CD4-positive, alpha-beta memory T cell (primary cell): ENCODE measurements around the gene PIP5KL1. TPM values are rescaled to one million over a fixed set of nuclear protein-coding genes. Genes with fewer than 3 reads are reported as not detected.
"Not testable (repeated sequence)": the region's sequence is repeated elsewhere in the genome, so short reads cannot be mapped to it uniquely, and the experiment has no call there.

ENCODE experiments used
- CTCF ChIA-PET: fragments of 350-600 bp; sonication (Branson Sonifier 250); formaldehyde crosslinking; loops from one replicate; lab custom pipeline; 2021; ENCODE audit warnings: inconsistent platforms; ENCODE audit not compliant: partially characterized antibody; lab: Charles Lee
- POLR2A ChIA-PET: fragments of 350-600 bp; sonication (Branson Sonifier 250); formaldehyde crosslinking; loops from one replicate; lab custom pipeline; 2021; ENCODE audit not compliant: partially characterized antibody; lab: Charles Lee
- DNase-seq, 5 donors: peaks; one replicate each; pipeline versions ENCODE4 v3.0.0 to v3.0.0-alpha.2; 2020 to 2022; ENCODE audit warnings: mixed read lengths in 1 of 5
- H3K27ac ChIP-seq: one replicate; pipeline ENCODE4 v1.7.0; 2013; ENCODE audit warnings: low read depth, low read length
- H3K27me3 ChIP-seq: 2 replicates; pipeline ENCODE4 v1.7.0; 2013; ENCODE audit warnings: mild to moderate bottlenecking, low read length, moderate library complexity; ENCODE audit not compliant: insufficient read depth
- H3K36me3 ChIP-seq: 2 replicates; pipeline ENCODE4 v1.7.0; 2013; ENCODE audit warnings: mild to moderate bottlenecking, low read length, moderate library complexity; ENCODE audit not compliant: insufficient read depth
- H3K4me1 ChIP-seq: 2 replicates; pipeline ENCODE4 v1.7.0; 2013; ENCODE audit warnings: mild to moderate bottlenecking, low read length, moderate library complexity; ENCODE audit not compliant: insufficient read depth
- H3K4me3 ChIP-seq, 2 donors: one replicate each; pipeline ENCODE4 v1.7.0; 2013; ENCODE audit warnings: low read length in 2 of 2, mild to moderate bottlenecking in 1 of 2
- H3K9me3 ChIP-seq, 2 donors: one replicate each; pipeline ENCODE4 v1.7.0; 2013; ENCODE audit warnings: low read length in 2 of 2, control low read depth in 1 of 2; ENCODE audit not compliant: control insufficient read depth in 1 of 2
- H3K27ac Mint-ChIP-seq, 7 donors: one replicate each; pipeline ENCODE4 v1.8.0; 2020 to 2021; ENCODE audit warnings: mixed read lengths in 7 of 7, mild to moderate bottlenecking in 6 of 7, inconsistent platforms in 3 of 7, moderate library complexity in 3 of 7
- H3K27me3 Mint-ChIP-seq, 2 donors: one replicate each; pipeline ENCODE4 v1.8.0; 2020 to 2021; ENCODE audit warnings: mixed read lengths in 2 of 2
- H3K36me3 Mint-ChIP-seq, 2 donors: one replicate each; pipeline ENCODE4 v1.8.0; 2020 to 2021; ENCODE audit warnings: mixed read lengths in 2 of 2, inconsistent platforms in 1 of 2, mild to moderate bottlenecking in 1 of 2
- H3K4me1 Mint-ChIP-seq, 4 donors: one replicate each; pipeline ENCODE4 v1.8.0; 2020 to 2021; ENCODE audit warnings: mixed read lengths in 4 of 4, mild to moderate bottlenecking in 1 of 4
- H3K4me3 Mint-ChIP-seq, 8 donors: one replicate each; pipeline ENCODE4 v1.8.0; 2020 to 2021; ENCODE audit warnings: mixed read lengths in 8 of 8, mild to moderate bottlenecking in 7 of 8, moderate library complexity in 6 of 8, inconsistent platforms in 3 of 8
- H3K9me3 Mint-ChIP-seq, 8 donors: one replicate each; pipeline ENCODE4 v1.8.0; 2020 to 2021; ENCODE audit warnings: mixed read lengths in 8 of 8, mild to moderate bottlenecking in 5 of 8, inconsistent platforms in 3 of 8, moderate library complexity in 1 of 8
- intact Hi-C: fragments of 100-400 bp; cut with micrococcal nuclease; formaldehyde crosslinking; loops from one replicate; pipeline ENCODE4 v1.15.1; 2023
- polyA plus RNA-seq, 2 donors: library from polyadenylated mRNA; unstranded; fragments of 300-500 nt; fragmentation: Illumina TruSeq; gene quantifications; one replicate each; pipeline ENCODE4 v1.2.3, GENCODE V29; 2021
- total RNA-seq, 2 experiments: library from RNA; stranded (reverse); gene quantifications; one replicate each; pipeline ENCODE4 v1.2.3, GENCODE V29; 2021

The PIP5KL1 gene
- total and polyA plus RNA-seq, 4 experiments from 2014 or later, result 0.26 to 1.8 (median 0.76) TPM

DNA sequence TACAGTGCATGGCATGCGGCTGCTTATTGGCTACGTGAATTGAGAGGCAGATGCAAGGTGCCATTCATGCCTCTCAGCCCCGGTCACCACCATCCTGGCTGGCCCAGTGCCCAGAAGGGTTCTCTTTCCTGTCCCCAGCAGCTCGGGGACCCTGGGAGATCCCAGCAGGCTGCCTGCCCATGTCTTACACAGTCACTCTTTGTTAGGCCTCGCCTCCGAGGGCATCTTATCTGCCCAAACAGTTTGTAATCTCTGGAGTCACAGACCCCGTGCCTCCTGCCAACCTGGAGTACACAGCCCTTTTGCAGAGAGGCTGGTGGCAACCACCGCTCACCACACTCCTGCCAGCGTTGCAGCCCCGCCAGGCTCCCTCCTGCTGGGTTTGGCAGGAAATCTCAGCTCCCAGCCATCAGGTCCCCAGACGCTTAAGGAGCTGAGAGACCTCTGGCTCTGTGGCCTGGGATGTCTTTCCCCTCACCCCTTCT, 46.1 kb downstream of the PIP5KL1 start:
- H3K4me1 Mint-ChIP-seq, result peaks cover 0 to 13% (median 9%) of the 10 kb centered on the region in 4 donors
- intact Hi-C loops, result no loop called here

DNA sequence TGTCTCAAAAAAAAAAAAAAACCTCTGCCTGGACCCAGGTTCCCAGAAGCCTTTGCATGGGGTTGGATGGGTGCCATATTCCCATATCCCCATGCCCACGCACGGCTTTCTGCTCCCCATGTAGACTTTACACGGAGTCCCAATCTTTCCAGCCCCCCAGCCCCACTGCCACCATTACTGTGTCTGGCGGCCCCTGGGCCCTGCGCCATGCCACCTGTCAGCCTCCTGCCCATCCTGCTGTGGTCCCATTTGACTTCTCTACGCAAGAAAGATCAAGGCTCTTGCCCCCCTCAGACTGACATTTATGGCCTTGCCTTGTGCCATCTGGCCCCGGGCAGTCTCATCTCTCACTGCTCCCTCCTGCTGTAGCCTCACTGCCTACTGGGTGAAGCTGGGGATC, 46.6 kb downstream of the PIP5KL1 start:
- H3K27me3 Mint-ChIP-seq, result no peaks in the 10 kb centered on the region
- peaks cover 0 to 16% (median 9%) of the 10 kb centered on the region in 4 donors for H3K4me1 Mint-ChIP-seq
- POLR2A ChIA-PET, result no interaction called here
- Histone ChIP-seq H3K36me3 (peaks cover 28% of the 10 kb centered on the region), H3K9me3 (no peaks in the 10 kb centered on the region), H3K4me3 (no peak overlapping the region), H3K27me3 (no peaks in the 10 kb centered on the region), H3K4me1 (no peaks in the 10 kb centered on the region), H3K27ac (no peak overlapping the region)
- intact Hi-C loops, result loop anchor here (2.0 kb wide), 1 partner anchor 21 kb away; no protein-coding TSS in a partner anchor
- peaks cover 17 to 48% of the 10 kb centered on the region in 2 donors for H3K36me3 Mint-ChIP-seq
- no peak for DNase-seq
- CTCF ChIA-PET, result interaction anchor here (3.1 kb wide), 1 partner anchor 38 kb away, joined by 12 read pairs; no protein-coding TSS in a partner anchor
- peak overlapping the region in 5 of 7 donors; percentile 19 to 72 (median 52) for H3K27ac Mint-ChIP-seq
- H3K4me3 Mint-ChIP-seq, result no peak overlapping the region
- no peaks in the 10 kb centered on the region for H3K9me3 Mint-ChIP-seq

More for the DNA sequence above, 46.1 kb downstream of the PIP5KL1 start:
- Histone ChIP-seq H3K36me3 (peaks cover 28% of the 10 kb centered on the region), H3K4me3 (no peak overlapping the region), H3K4me1 (no peaks in the 10 kb centered on the region), H3K9me3 (no peaks in the 10 kb centered on the region), H3K27ac (no peak overlapping the region), H3K27me3 (no peaks in the 10 kb centered on the region)
- H3K36me3 Mint-ChIP-seq, result peaks cover 17 to 48% of the 10 kb centered on the region in 2 donors
- H3K27me3 Mint-ChIP-seq, result no peaks in the 10 kb centered on the region
- DNase-seq, result no peak
- H3K4me3 Mint-ChIP-seq, result no peak overlapping the region
- ChIA-PET POLR2A (no interaction called here), CTCF (interaction anchor here (1.3 kb wide), 1 partner anchor 150 kb away, joined by 3 read pairs; the partner anchor contains the start of gene TOR2A)
- H3K27ac Mint-ChIP-seq, result peak overlapping the region in 4 of 7 donors; percentile 19 to 72 (median 51)
- H3K9me3 Mint-ChIP-seq, result no peaks in the 10 kb centered on the region

DNA sequence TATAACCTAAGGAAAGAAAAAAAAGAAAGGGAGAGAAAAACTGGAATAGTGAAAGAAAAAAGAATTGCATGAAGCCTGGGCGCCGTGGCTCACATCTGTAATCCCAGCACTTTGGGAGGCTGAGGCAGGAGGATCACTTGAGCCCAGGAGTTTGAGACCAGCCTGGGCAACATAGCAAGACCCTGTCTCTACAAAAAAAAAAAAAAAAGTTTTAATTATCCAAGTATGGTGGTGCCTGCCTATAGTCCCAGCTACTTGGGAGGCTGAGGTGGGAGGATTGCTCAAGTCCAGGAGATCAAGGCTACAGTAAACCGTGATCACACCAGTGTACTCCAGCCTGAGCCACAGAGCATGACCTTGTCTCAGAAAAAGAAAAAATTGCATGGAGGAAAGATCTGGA, 48.9 kb downstream of the PIP5KL1 start:
- intact Hi-C loops, result loop anchor here (2.0 kb wide), 1 partner anchor 23 kb away; no protein-coding TSS in a partner anchor
- H3K27ac Mint-ChIP-seq, result peak overlapping the region in 2 of 7 donors; percentile 15 to 70
- peaks cover 14% of the 10 kb centered on the region for H3K36me3 ChIP-seq
- not testable (repeated sequence) for H3K27me3 ChIP-seq, H3K27ac ChIP-seq, H3K4me3 ChIP-seq, H3K27me3 Mint-ChIP-seq, H3K4me3 Mint-ChIP-seq, H3K9me3 Mint-ChIP-seq, H3K9me3 ChIP-seq, DNase-seq
- H3K4me1 ChIP-seq, result peaks cover 11% of the 10 kb centered on the region
- peaks cover 12 to 34% of the 10 kb centered on the region in 2 donors for H3K36me3 Mint-ChIP-seq
- ChIA-PET CTCF (interaction anchor here (1.5 to 3.1 kb wide), 3 partner anchors 12 to 41 kb away, joined by 6 to 16 read pairs (median 12); no protein-coding TSS in a partner anchor), POLR2A (interaction anchor here (1.0 kb wide), 2 partner anchors 17 to 18 kb away, joined by 3 to 4 read pairs; partner anchors contain the start of gene ST6GALNAC6)
- H3K4me1 Mint-ChIP-seq, result peaks cover 3 to 29% (median 14%) of the 10 kb centered on the region in 4 donors

DNA sequence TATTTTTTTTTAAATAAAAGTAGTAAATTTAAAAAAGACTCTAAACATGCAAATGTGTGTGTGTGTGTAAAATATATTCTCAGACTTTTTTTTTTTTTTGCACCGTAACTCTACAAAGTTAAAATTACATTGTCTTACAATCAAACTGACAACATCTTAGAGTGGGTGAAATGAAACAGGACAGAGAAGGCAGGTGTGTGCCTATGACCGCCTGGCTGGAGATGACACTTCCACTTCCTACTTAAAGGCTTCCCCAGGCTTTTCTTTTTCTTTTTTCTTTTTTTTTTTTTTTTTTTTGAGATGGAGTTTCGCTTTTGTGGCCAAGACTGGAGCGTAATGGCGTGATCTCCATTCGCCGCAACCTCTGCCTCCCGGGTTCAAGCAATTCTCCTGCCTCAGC, 50.4 kb downstream of the PIP5KL1 start:
- H3K27me3 Mint-ChIP-seq, result no peaks in the 10 kb centered on the region
- intact Hi-C loops, result no loop called here
- peaks cover 7 to 22% of the 10 kb centered on the region in 2 donors for H3K36me3 Mint-ChIP-seq
- no peak overlapping the region for H3K27ac Mint-ChIP-seq
- H3K4me3 Mint-ChIP-seq, result no peak overlapping the region
- no peak overlapping the region for H3K27ac ChIP-seq
- H3K4me3 ChIP-seq, result no peak overlapping the region
- H3K9me3 Mint-ChIP-seq, result no peaks in the 10 kb centered on the region
- ChIA-PET CTCF (interaction anchor here (2.9 kb wide), 1 partner anchor 10 kb away, joined by 16 read pairs; no protein-coding TSS in a partner anchor), POLR2A (no interaction called here)
- DNase-seq, result no peak
- no peaks in the 10 kb centered on the region for H3K27me3 ChIP-seq
- peaks cover 11% of the 10 kb centered on the region for H3K4me1 ChIP-seq
- peaks cover 4% of the 10 kb centered on the region for H3K36me3 ChIP-seq
- peaks cover 3 to 29% (median 14%) of the 10 kb centered on the region in 4 donors for H3K4me1 Mint-ChIP-seq
- no peaks in the 10 kb centered on the region for H3K9me3 ChIP-seq

DNA sequence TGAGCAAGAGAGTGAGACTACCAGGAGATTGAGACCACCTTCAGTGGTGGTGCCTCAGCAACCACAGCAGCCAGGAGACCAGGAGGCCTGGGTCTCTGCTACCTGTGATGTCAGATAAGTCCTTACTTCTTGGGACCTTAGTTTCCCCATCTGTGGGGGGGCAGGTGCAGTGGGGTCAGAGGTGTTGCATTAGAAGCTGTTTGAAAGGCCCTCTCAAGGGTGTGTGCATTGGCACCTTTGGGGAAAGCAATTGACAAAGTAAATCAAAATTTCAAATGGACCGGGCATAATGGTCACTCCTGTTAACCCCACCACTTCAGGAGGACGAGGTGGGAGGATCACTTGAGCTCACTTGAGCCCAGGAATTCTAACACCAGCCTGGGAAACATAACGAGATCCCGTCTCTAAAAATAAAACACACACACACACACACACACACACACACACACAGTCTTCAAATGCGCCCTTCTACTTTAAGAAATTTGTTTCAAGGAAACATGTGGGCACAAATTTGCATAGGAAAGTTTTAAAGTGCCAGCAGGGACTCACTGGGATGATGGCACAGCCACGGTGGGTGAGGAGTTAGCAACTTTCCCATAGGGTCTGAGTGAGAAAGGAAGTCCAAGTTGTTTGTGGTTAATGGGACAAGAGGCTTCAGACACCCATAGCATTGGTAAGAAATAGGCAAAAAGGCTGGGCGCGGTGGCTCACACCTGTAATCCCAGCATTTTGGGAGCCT, 51.8 kb downstream of the PIP5KL1 start:
- H3K36me3 Mint-ChIP-seq, result peaks cover 3 to 9% of the 10 kb centered on the region in 2 donors
- no peaks in the 10 kb centered on the region for H3K36me3 ChIP-seq
- no peaks in the 10 kb centered on the region for H3K27me3 Mint-ChIP-seq
- peak overlapping the region in 1 of 8 donors; percentile 36 for H3K4me3 Mint-ChIP-seq
- ChIA-PET POLR2A (interaction anchor here (1.8 kb wide), 1 partner anchor 16 kb away, joined by 5 read pairs; no protein-coding TSS in a partner anchor), CTCF (interaction anchor here (0.7 to 1.6 kb wide), 2 partner anchors 9 to 139 kb away, joined by 3 to 7 read pairs; no protein-coding TSS in a partner anchor)
- H3K4me1 Mint-ChIP-seq, result peaks cover 3 to 21% (median 6%) of the 10 kb centered on the region in 4 donors
- no peak for DNase-seq
- H3K9me3 ChIP-seq, result no peaks in the 10 kb centered on the region
- no peaks in the 10 kb centered on the region for H3K27me3 ChIP-seq
- intact Hi-C loops, result no loop called here
- H3K27ac Mint-ChIP-seq, result peak overlapping the region in 3 of 7 donors; percentile 27 to 57 (median 46)
- peaks cover 11% of the 10 kb centered on the region for H3K4me1 ChIP-seq
- no peak overlapping the region for H3K4me3 ChIP-seq
- H3K27ac ChIP-seq, result no peak overlapping the region
- no peaks in the 10 kb centered on the region for H3K9me3 Mint-ChIP-seq

DNA sequence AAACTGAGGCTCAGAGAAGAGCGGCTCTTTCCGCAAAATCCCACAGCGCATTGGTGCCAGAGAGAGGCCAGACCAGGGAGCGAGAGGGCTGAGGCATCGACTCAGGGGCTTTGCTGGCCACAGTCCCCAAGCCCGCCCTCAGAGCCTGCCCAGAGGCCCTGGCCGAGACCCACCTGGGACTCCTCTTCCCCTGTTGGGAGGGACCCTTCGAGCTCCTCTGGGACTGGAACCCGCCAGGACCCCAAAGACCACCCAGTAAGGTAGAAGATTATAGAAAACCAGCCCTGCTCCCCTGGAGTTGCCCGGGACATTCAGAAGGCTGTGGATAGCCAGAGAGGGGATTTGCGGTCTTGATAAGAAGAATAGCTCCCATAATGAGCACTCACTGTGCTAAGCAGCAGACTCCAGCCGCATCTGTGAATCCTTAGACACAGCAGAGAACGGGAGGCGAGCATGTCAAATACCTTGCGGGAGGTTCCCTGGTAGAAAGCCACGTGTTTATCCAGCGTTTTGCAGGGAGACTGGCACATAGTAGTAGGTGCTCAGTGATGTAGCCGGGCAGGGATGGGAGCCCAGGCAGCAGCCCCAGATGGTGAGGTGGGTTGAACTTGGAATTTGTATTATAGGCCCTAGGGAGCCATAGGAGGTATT, 52.5 kb downstream of the PIP5KL1 start:
- Mint-ChIP-seq H3K27me3 (no peaks in the 10 kb centered on the region), H3K9me3 (no peaks in the 10 kb centered on the region), H3K4me1 (peaks cover 3 to 21% (median 6%) of the 10 kb centered on the region in 4 donors), H3K4me3 (peak overlapping the region in 2 of 8 donors; percentile 17 to 67), H3K27ac (peak overlapping the region in 1 of 7 donors; percentile 46), H3K36me3 (peaks cover 3 to 8% of the 10 kb centered on the region in 2 donors)
- Histone ChIP-seq H3K36me3 (no peaks in the 10 kb centered on the region), H3K4me3 (no peak overlapping the region), H3K4me1 (peaks cover 11% of the 10 kb centered on the region), H3K9me3 (no peaks in the 10 kb centered on the region), H3K27ac (no peak overlapping the region), H3K27me3 (no peaks in the 10 kb centered on the region)
- ChIA-PET CTCF (interaction anchor here (1.6 kb wide), 1 partner anchor 9 kb away, joined by 7 read pairs; no protein-coding TSS in a partner anchor), POLR2A (interaction anchor here (1.8 kb wide), 1 partner anchor 17 kb away, joined by 5 read pairs; no protein-coding TSS in a partner anchor)
- intact Hi-C loops, result no loop called here
- no peak for DNase-seq
